OCI-LY1 (cell line): Measurements from ENCODE around the gene PPAT.

Source experiments
- CTCF ChIP-seq: fragments of 200-600 bp; sonication (generic), shearing (Covaris generic); IDR thresholded peaks from 2 replicates; pipeline ENCODE4 v1.5.1; 2017; ENCODE audit warnings: mild to moderate bottlenecking, antibody characterized with exemption, low read length, moderate library complexity, mixed read lengths
- EZH2 ChIP-seq: fragments of 200-600 bp; sonication (generic), shearing (Covaris generic); IDR thresholded peaks from 2 replicates; pipeline ENCODE4 v1.8.0; 2017; ENCODE audit warnings: borderline replicate concordance, mixed run types, mild to moderate bottlenecking, antibody characterized with exemption, low read length, moderate library complexity, mixed read lengths

GRCh38 chr4:56374956-56375355 is 60.5 kb downstream of the PPAT start:
- TF ChIP-seq EZH2 (no peak), CTCF (no peak)
